WTC11 (cell line): ENCODE results near the gene FN3K. TPM values are rescaled to one million over a fixed set of nuclear protein-coding genes. Genes with fewer than 3 reads are reported as not detected.

ENCODE experiments used
- ATAC-seq: fragments of 200-7000 bp; cut with Tn5 transposase; 2 replicates; pipeline ENCODE4 v1.10.0; 2021; ENCODE audit warnings: mild to moderate bottlenecking, moderate library complexity
- CTCF ChIA-PET: fragments of 300-600 bp; sonication (Branson Sonifier 250); formaldehyde crosslinking; loops from one replicate; lab custom pipeline; 2021; ENCODE audit warnings: antibody characterized with exemption; lab: Charles Lee
- POLR2A ChIA-PET: fragments of 350-600 bp; sonication (Branson Sonifier 250); formaldehyde crosslinking; loops from one replicate; lab custom pipeline; 2021; ENCODE audit warnings: antibody characterized with exemption; lab: Charles Lee
- DNase-seq: peaks from one replicate; pipeline ENCODE4 v3.0.0; 2021; ENCODE audit warnings: low spot score
- H3K27ac Mint-ChIP-seq: 2 replicates; pipeline ENCODE4 v1.8.0; 2021; ENCODE audit warnings: mixed read lengths
- H3K27me3 Mint-ChIP-seq: 2 replicates; pipeline ENCODE4 v1.8.0; 2021; ENCODE audit warnings: low read depth, mild to moderate bottlenecking, moderate library complexity, mixed read lengths
- H3K36me3 Mint-ChIP-seq: 2 replicates; pipeline ENCODE4 v1.8.0; 2021; ENCODE audit warnings: mixed read lengths
- H3K4me1 Mint-ChIP-seq: 2 replicates; pipeline ENCODE4 v1.8.0; 2022; ENCODE audit warnings: mixed read lengths
- H3K4me3 Mint-ChIP-seq: 2 replicates; pipeline ENCODE4 v1.8.0; 2021; ENCODE audit warnings: mild to moderate bottlenecking, moderate library complexity, mixed read lengths
- H3K9me3 Mint-ChIP-seq: 2 replicates; pipeline ENCODE4 v1.8.0; 2021; ENCODE audit warnings: mixed read lengths
- CBFB ChIP-seq: sonication (generic); formaldehyde crosslinking; IDR thresholded peaks from 2 replicates; pipeline ENCODE4 v1.8.1; 2022; ENCODE audit warnings: mild to moderate bottlenecking, low read depth, missing genetic modification reagents
- ETV6 ChIP-seq: sonication (generic); formaldehyde crosslinking; IDR thresholded peaks from 2 replicates; pipeline ENCODE4 v1.8.1; 2022; ENCODE audit warnings: mild to moderate bottlenecking, missing genetic modification reagents
- FOXP1 ChIP-seq: sonication (generic); formaldehyde crosslinking; IDR thresholded peaks from 2 replicates; pipeline ENCODE4 v1.8.0; 2022; ENCODE audit warnings: missing genetic modification reagents, mild to moderate bottlenecking, moderate library complexity, borderline replicate concordance
- GABPB1 ChIP-seq: sonication (generic); formaldehyde crosslinking; IDR thresholded peaks from 2 replicates; pipeline ENCODE4 v1.8.1; 2023; ENCODE audit warnings: mild to moderate bottlenecking, missing genetic modification reagents
- HMGA2 ChIP-seq: fragments of 250-450 bp; sonication (Bioruptor Pico); IDR thresholded peaks from 2 replicates; pipeline ENCODE4 v1.4.0; 2021; ENCODE audit warnings: mild to moderate bottlenecking, moderate library complexity
- IRF2 ChIP-seq: sonication (generic); formaldehyde crosslinking; IDR thresholded peaks from 2 replicates; pipeline ENCODE4 v1.8.0; 2022; ENCODE audit warnings: low read depth, missing genetic modification reagents, borderline replicate concordance
- OVOL2 ChIP-seq: fragments of 250-450 bp; sonication (Bioruptor Pico); IDR thresholded peaks from 2 replicates; pipeline ENCODE4 v1.9.0; 2021; ENCODE audit warnings: mild to moderate bottlenecking, borderline replicate concordance
- PRRX2 ChIP-seq: fragments of 250-450 bp; sonication (Bioruptor Pico); IDR thresholded peaks from 2 replicates; pipeline ENCODE4 v1.8.0; 2021; ENCODE audit warnings: mild to moderate bottlenecking
- RORB ChIP-seq: fragments of 250-450 bp; sonication (Bioruptor Pico); IDR thresholded peaks from 2 replicates; pipeline ENCODE4 v1.9.0; 2021; ENCODE audit warnings: mild to moderate bottlenecking
- TEAD1 ChIP-seq: sonication (generic); formaldehyde crosslinking; IDR thresholded peaks from 2 replicates; pipeline ENCODE4 v1.8.0; 2022; ENCODE audit warnings: mild to moderate bottlenecking, missing genetic modification reagents
- TP53 ChIP-seq: sonication (generic); formaldehyde crosslinking; IDR thresholded peaks from 2 replicates; pipeline ENCODE4 v1.8.1; 2023; ENCODE audit warnings: mild to moderate bottlenecking, missing genetic modification reagents
- ZNF121 ChIP-seq: sonication (generic); formaldehyde crosslinking; IDR thresholded peaks from 2 replicates; pipeline ENCODE4 v1.8.0; 2023; ENCODE audit warnings: missing genetic modification reagents
- ZNF219 ChIP-seq: sonication (generic); formaldehyde crosslinking; IDR thresholded peaks from 2 replicates; pipeline ENCODE4 v1.8.0; 2023; ENCODE audit warnings: missing genetic modification reagents, mild to moderate bottlenecking, borderline replicate concordance
- ZNF263 ChIP-seq: sonication (generic); formaldehyde crosslinking; IDR thresholded peaks from 2 replicates; pipeline ENCODE4 v1.8.1; 2022; ENCODE audit warnings: low read depth, mild to moderate bottlenecking, moderate library complexity, missing genetic modification reagents
- total RNA-seq: library from RNA; stranded (reverse); gene quantifications from 3 replicates; pipeline ENCODE4 v1.2.3, GENCODE V29; 2021
- TF ChIP-seq, protein P1 (sequence below): fragments of 200-600 bp; IDR thresholded peaks from 2 replicates; pipeline ENCODE4 v1.8.0; 2022; ENCODE audit warnings: antibody characterized with exemption
- TF ChIP-seq, protein P2 (sequence below): sonication (generic); formaldehyde crosslinking; IDR thresholded peaks from 2 replicates; pipeline ENCODE4 v1.8.1; 2022; ENCODE audit warnings: missing genetic modification reagents, borderline replicate concordance
- TF ChIP-seq, protein P3 (sequence below): sonication (generic); formaldehyde crosslinking; IDR thresholded peaks from 2 replicates; pipeline ENCODE4 v1.8.1; 2022; ENCODE audit warnings: low read depth, missing genetic modification reagents, borderline replicate concordance
- TF ChIP-seq, protein P4 (sequence below): fragments of 250-450 bp; sonication (Bioruptor Pico); IDR thresholded peaks from 2 replicates; pipeline ENCODE4 v1.9.0; 2021; ENCODE audit warnings: mild to moderate bottlenecking
- TF ChIP-seq, protein P5 (sequence below): sonication (generic); formaldehyde crosslinking; IDR thresholded peaks from 2 replicates; pipeline ENCODE4 v1.8.0; 2022; ENCODE audit warnings: mild to moderate bottlenecking, missing genetic modification reagents
- TF ChIP-seq, protein P6 (sequence below): sonication (generic); formaldehyde crosslinking; conservative IDR thresholded peaks from 2 replicates; pipeline ENCODE4 v1.8.1; 2022; ENCODE audit warnings: mild to moderate bottlenecking, missing genetic modification reagents
- TF ChIP-seq, protein P7 (sequence below): sonication (generic); formaldehyde crosslinking; IDR thresholded peaks from 2 replicates; pipeline ENCODE4 v1.8.1; 2022; ENCODE audit warnings: low read depth, mild to moderate bottlenecking, moderate library complexity, missing genetic modification reagents, borderline replicate concordance

The FN3K gene
- total RNA-seq, 1 experiment from 2014 or later: 19.3 TPM

DNA sequence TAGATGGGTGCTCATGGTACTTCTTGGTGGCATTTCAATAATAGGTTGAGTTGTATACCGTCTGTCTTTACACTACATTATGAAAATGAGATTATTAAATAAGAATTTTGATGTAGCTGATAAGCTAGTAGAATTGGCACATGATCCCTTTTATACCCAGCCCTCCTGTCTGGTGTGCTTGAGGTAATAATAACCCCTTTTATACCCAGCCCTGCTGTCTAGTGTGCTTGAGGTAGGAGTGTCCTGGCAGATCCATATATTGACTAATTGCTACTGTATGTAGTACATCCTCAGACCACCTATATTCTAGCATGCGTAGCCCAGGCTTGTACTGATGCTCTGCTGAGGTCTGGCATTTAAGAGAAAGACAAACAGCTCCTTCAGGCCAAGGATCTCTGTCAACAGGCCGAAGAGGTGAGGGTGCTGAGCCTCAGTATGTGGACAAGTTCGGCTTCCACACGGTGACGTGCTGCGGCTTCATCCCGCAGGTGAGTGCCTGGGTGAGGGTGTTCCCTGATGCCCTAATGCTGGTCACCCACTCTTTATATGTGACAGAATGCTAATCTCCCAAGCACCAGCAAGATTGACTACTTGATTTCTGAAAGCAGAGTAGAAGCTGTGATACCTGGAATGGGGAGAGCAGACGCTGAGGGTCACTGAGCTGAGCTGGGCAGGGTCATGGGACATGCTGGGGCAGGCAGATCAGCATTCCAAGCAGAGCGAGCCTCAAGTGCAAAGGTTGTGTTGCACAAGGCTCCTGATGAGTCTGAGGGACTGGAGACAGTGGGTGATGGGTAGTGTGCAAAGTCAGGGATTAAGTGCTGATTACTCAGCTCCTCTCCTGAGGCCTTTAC, 5.7 kb downstream of the FN3K start:
- no peak for DNase-seq
- ChIA-PET POLR2A (no interaction called here), CTCF (no interaction called here)
- no peak for ATAC-seq
- Mint-ChIP-seq H3K4me3 (no peak overlapping the region), H3K27ac (no peak overlapping the region; the same call in 1 of the 2 replicates), H3K4me1 (peaks cover 20% of the 10 kb centered on the region), H3K36me3 (peaks cover 48% of the 10 kb centered on the region), H3K27me3 (peaks cover 2% of the 10 kb centered on the region; the same call in 1 of the 2 replicates), H3K9me3 (peaks cover 30% of the 10 kb centered on the region)
- TF ChIP-seq HMGA2 (no peak), GABPB1 (CRISPR knock-in tag) (peak; percentile 74)

DNA sequence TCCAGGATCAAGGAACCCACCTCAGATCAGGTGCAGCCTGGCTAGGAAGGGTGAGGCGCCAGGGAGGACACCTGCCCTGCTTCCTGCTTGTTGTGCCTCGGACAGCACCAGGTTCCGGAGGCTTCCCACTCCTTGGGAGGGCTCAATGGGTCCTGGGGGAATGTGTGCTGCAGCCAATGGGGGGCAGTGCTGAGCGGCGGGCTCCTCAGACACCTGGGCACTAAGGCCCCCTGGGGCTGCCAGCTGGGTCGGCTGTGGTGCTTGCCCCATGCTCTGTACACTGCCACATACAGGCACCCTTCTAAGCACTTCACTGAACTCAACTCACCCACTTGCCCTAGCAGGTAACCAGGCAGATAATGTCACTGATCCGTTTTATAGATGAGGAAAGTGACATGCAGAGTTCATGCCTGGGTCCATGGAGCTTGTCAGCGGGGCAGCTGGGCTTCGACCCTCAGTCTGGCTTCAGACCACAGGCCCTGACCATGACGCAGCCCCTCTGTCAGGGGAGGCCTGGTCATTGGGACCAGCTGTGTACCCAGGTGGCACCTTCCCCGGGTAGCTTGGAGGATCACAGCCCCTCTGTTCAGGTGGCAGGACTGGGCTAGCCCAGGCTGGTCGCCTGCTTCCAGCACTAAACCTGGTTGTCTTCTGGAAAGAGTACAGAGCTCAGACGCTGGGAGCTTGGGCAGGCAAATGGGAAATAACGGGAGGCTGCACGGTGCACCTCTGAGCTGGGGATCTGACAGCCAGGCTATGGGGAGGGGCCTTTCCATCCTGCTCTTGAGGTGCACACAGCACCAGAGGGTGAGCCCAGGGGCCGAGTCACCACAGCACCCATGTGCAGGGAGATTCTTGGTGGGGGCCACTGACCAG, 8.2 kb downstream of the FN3K start:
- Mint-ChIP-seq H3K27me3 (no peaks in the 10 kb centered on the region), H3K36me3 (peaks cover 63% of the 10 kb centered on the region), H3K27ac (peak overlapping the region; percentile 57; the same call in 1 of the 2 replicates), H3K4me1 (peaks cover 18% of the 10 kb centered on the region), H3K9me3 (peaks cover 41% of the 10 kb centered on the region), H3K4me3 (no peak overlapping the region)
- DNase-seq (peak; percentile 33), ATAC-seq (peak; percentile 79)
- POLR2A ChIA-PET: no interaction called here
- CTCF ChIA-PET: interaction anchor here (0.7 to 1.3 kb wide), 5 partner anchors 8 to 75 kb away, joined by 3 to 6 read pairs (median 4); partner anchors contain the start of genes FN3K and FN3KRP
- TF ChIP-seq ZNF263 (CRISPR knock-in tag) (no peak), RORB (CRISPR knock-in tag) (no peak), ETV6 (CRISPR knock-in tag) (no peak), TEAD1 (CRISPR knock-in tag) (no peak), PRRX2 (CRISPR knock-in tag) (no peak), IRF2 (CRISPR knock-in tag) (no peak), TP53 (CRISPR knock-in tag) (no peak), ZNF219 (CRISPR knock-in tag) (no peak), CBFB (CRISPR knock-in tag) (no peak), ZNF121 (CRISPR knock-in tag) (no peak), OVOL2 (CRISPR knock-in tag) (no peak), FOXP1 (no peak)
- TF ChIP-seq, protein P1, sequence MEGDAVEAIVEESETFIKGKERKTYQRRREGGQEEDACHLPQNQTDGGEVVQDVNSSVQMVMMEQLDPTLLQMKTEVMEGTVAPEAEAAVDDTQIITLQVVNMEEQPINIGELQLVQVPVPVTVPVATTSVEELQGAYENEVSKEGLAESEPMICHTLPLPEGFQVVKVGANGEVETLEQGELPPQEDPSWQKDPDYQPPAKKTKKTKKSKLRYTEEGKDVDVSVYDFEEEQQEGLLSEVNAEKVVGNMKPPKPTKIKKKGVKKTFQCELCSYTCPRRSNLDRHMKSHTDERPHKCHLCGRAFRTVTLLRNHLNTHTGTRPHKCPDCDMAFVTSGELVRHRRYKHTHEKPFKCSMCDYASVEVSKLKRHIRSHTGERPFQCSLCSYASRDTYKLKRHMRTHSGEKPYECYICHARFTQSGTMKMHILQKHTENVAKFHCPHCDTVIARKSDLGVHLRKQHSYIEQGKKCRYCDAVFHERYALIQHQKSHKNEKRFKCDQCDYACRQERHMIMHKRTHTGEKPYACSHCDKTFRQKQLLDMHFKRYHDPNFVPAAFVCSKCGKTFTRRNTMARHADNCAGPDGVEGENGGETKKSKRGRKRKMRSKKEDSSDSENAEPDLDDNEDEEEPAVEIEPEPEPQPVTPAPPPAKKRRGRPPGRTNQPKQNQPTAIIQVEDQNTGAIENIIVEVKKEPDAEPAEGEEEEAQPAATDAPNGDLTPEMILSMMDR: no peak
- TF ChIP-seq, protein P2, sequence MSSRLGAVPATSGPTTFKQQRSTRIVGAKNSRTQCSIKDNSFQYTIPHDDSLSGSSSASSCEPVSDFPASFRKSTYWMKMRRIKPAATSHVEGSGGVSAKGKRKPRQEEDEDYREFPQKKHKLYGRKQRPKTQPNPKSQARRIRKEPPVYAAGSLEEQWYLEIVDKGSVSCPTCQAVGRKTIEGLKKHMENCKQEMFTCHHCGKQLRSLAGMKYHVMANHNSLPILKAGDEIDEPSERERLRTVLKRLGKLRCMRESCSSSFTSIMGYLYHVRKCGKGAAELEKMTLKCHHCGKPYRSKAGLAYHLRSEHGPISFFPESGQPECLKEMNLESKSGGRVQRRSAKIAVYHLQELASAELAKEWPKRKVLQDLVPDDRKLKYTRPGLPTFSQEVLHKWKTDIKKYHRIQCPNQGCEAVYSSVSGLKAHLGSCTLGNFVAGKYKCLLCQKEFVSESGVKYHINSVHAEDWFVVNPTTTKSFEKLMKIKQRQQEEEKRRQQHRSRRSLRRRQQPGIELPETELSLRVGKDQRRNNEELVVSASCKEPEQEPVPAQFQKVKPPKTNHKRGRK: no peak
- TF ChIP-seq, protein P3, sequence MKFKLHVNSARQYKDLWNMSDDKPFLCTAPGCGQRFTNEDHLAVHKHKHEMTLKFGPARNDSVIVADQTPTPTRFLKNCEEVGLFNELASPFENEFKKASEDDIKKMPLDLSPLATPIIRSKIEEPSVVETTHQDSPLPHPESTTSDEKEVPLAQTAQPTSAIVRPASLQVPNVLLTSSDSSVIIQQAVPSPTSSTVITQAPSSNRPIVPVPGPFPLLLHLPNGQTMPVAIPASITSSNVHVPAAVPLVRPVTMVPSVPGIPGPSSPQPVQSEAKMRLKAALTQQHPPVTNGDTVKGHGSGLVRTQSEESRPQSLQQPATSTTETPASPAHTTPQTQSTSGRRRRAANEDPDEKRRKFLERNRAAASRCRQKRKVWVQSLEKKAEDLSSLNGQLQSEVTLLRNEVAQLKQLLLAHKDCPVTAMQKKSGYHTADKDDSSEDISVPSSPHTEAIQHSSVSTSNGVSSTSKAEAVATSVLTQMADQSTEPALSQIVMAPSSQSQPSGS (CRISPR knock-in tag): no peak
- TF ChIP-seq, protein P4, sequence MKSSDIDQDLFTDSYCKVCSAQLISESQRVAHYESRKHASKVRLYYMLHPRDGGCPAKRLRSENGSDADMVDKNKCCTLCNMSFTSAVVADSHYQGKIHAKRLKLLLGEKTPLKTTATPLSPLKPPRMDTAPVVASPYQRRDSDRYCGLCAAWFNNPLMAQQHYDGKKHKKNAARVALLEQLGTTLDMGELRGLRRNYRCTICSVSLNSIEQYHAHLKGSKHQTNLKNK (CRISPR knock-in tag): no peak
- TF ChIP-seq, protein P5, sequence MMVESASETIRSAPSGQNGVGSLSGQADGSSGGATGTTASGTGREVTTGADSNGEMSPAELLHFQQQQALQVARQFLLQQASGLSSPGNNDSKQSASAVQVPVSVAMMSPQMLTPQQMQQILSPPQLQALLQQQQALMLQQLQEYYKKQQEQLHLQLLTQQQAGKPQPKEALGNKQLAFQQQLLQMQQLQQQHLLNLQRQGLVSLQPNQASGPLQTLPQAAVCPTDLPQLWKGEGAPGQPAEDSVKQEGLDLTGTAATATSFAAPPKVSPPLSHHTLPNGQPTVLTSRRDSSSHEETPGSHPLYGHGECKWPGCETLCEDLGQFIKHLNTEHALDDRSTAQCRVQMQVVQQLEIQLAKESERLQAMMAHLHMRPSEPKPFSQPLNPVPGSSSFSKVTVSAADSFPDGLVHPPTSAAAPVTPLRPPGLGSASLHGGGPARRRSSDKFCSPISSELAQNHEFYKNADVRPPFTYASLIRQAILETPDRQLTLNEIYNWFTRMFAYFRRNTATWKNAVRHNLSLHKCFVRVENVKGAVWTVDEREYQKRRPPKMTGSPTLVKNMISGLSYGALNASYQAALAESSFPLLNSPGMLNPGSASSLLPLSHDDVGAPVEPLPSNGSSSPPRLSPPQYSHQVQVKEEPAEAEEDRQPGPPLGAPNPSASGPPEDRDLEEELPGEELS (CRISPR knock-in tag): no peak
- TF ChIP-seq, protein P6, sequence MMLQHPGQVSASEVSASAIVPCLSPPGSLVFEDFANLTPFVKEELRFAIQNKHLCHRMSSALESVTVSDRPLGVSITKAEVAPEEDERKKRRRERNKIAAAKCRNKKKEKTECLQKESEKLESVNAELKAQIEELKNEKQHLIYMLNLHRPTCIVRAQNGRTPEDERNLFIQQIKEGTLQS (CRISPR knock-in tag): no peak
- TF ChIP-seq, protein P7, sequence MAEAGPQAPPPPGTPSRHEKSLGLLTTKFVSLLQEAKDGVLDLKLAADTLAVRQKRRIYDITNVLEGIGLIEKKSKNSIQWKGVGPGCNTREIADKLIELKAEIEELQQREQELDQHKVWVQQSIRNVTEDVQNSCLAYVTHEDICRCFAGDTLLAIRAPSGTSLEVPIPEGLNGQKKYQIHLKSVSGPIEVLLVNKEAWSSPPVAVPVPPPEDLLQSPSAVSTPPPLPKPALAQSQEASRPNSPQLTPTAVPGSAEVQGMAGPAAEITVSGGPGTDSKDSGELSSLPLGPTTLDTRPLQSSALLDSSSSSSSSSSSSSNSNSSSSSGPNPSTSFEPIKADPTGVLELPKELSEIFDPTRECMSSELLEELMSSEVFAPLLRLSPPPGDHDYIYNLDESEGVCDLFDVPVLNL: no peak
